Pancreas (tissue), 10 donors: Measurements from ENCODE around the gene SLC18A3. TPM values are rescaled to one million over a fixed set of nuclear protein-coding genes. Genes with fewer than 3 reads are reported as not detected.

Experiments used
- ATAC-seq, 4 donors: fragments of 200-7000 bp; cut with Tn5 transposase; one replicate each; pipeline versions ENCODE4 v1.8.0 to v1.9.1; 2020; ENCODE audit warnings: mild to moderate bottlenecking in 4 of 4, moderate library complexity in 4 of 4
- DNase-seq, 6 donors: peaks; one replicate each; pipeline ENCODE4 v3.0.0-alpha.2; 2020
- FAIRE-seq: peaks from 2 replicates; lab custom pipeline; 2012; peaks lifted over from hg19 to GRCh38; lab: Jason Lieb, UNC
- H3K27ac ChIP-seq, 4 donors: fragments of 200-600 bp; sonication (generic); 1 replicate in 3 of 4; 2 replicates in 1 of 4; pipeline versions ENCODE4 v1.5.0 to v1.8.0; 2020
- H3K27me3 ChIP-seq, 4 donors: fragments of 200-600 bp; one replicate each; pipeline ENCODE4 v1.8.0; 2021
- H3K36me3 ChIP-seq, 3 donors: fragments of 200-600 bp; sonication (generic) in 1 of 3; one replicate each; pipeline versions ENCODE4 v1.5.0 to v1.8.0; 2020 to 2021
- H3K4me1 ChIP-seq, 3 donors: fragments of 200-600 bp; one replicate each; pipeline ENCODE4 v1.8.0; 2021
- H3K4me3 ChIP-seq, 4 donors: fragments of 200-600 bp; sonication (generic) in 2 of 4; one replicate each; pipeline versions ENCODE4 v1.5.0 to v1.8.0; 2020 to 2021
- H3K9me3 ChIP-seq, 4 donors: fragments of 200-600 bp; one replicate each; pipeline ENCODE4 v1.8.0; 2021
- WGBS, 2 donors: extraction: QIAGEN DNeasy Blood & Tissue Kit; methylation state at CpG; one replicate each; pipeline ENCODE4 v1.1.7; 2013; 5-methylcytosine and 5-hydroxymethylcytosine counted together
- intact Hi-C, 3 donors: fragments of 100-400 bp; cut with DNase I; formaldehyde crosslinking; loops; one replicate each; pipeline versions ENCODE4 v1.11.1 to v1.14.2; 2022
- polyA plus RNA-seq, 2 donors: library from polyadenylated mRNA; stranded (reverse); fragments of 200-250 nt; gene quantifications; one replicate each; pipeline ENCODE4 v1.2.3, GENCODE V29; 2013
- total RNA-seq, 6 donors: library from RNA; stranded (reverse); fragmentation: NEBNext Ultra II Directional in 4 of 6; extraction: Animal tissue kit (Norgen Biotek cat#: 25700) in 4 of 6; gene quantifications; one replicate each; pipeline versions ENCODE4 v1.2.1 to v1.2.4, GENCODE V29; 2021 to 2023
- TF ChIP-seq, protein P1 (sequence below), 4 donors: fragments of 200-600 bp; sonication (generic) in 3 of 4; IDR thresholded peaks; one replicate each; pipeline versions ENCODE4 v1.5.0 to v1.8.0; 2021; ENCODE audit warnings: antibody characterized with exemption in 4 of 4
- donor health status: healthy with polysubstance abuse.
- donor health status: DM: no; HTN: no; CAD: no; lungs with moderate emphysema.
- donor health status: DM: no; HTN: no; CAD: no.
- donor health status: control.
- donor health status: control.
- donor health status: Bipolar disorder and iron deficiency.
- donor health status: DM: yes; HTN: yes; CAD: no.
- donor health status: DM: no; HTN: no; CAD: no.
- donor health status: DM: no; HTN: no; CAD: no.
- donor health status: DM: yes; HTN: yes; CAD: no.

Gene SLC18A3
- total and polyA plus RNA-seq, 8 donors = 0.09 to 0.47 TPM; not detected in 6

DNA sequence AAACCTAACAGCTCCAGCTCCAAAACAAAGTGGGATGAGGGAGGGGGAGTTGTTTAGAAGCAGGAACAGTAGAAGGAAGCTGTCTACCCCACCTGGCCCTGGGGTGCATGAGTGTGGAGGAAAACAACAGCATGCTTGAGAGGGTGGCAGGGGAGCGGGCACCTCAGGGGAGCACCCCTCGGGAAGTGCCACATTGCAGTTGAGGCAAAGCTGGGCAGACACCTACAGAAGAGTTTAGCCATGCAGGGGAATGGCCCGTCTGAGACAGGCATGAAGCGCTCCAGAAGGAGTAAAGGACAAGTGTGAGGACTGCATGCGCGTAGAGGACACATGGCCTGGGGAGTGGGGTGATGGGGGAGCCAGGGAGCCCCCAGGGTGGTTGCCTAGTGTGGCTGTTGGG is 21.9 kb downstream of the SLC18A3 start:
- H3K36me3 ChIP-seq = no peaks in the 10 kb centered on the region
- H3K27me3 ChIP-seq = no peaks in the 10 kb centered on the region
- H3K4me1 ChIP-seq = no peaks in the 10 kb centered on the region
- 77% methylated on average over 6 of the region's 6 CpGs for WGBS, 2 donors
- DNase-seq (peak in 1 of 6 donors; percentile 35), FAIRE-seq (no peak), ATAC-seq (no peak)
- intact Hi-C loops = no loop called here
- TF ChIP-seq, protein P1, sequence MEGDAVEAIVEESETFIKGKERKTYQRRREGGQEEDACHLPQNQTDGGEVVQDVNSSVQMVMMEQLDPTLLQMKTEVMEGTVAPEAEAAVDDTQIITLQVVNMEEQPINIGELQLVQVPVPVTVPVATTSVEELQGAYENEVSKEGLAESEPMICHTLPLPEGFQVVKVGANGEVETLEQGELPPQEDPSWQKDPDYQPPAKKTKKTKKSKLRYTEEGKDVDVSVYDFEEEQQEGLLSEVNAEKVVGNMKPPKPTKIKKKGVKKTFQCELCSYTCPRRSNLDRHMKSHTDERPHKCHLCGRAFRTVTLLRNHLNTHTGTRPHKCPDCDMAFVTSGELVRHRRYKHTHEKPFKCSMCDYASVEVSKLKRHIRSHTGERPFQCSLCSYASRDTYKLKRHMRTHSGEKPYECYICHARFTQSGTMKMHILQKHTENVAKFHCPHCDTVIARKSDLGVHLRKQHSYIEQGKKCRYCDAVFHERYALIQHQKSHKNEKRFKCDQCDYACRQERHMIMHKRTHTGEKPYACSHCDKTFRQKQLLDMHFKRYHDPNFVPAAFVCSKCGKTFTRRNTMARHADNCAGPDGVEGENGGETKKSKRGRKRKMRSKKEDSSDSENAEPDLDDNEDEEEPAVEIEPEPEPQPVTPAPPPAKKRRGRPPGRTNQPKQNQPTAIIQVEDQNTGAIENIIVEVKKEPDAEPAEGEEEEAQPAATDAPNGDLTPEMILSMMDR (IDR thresholded peaks at IDR 0.05) = no peak
- no peak overlapping the region for H3K27ac ChIP-seq
- no peak overlapping the region for H3K4me3 ChIP-seq
- no peaks in the 10 kb centered on the region for H3K9me3 ChIP-seq

DNA sequence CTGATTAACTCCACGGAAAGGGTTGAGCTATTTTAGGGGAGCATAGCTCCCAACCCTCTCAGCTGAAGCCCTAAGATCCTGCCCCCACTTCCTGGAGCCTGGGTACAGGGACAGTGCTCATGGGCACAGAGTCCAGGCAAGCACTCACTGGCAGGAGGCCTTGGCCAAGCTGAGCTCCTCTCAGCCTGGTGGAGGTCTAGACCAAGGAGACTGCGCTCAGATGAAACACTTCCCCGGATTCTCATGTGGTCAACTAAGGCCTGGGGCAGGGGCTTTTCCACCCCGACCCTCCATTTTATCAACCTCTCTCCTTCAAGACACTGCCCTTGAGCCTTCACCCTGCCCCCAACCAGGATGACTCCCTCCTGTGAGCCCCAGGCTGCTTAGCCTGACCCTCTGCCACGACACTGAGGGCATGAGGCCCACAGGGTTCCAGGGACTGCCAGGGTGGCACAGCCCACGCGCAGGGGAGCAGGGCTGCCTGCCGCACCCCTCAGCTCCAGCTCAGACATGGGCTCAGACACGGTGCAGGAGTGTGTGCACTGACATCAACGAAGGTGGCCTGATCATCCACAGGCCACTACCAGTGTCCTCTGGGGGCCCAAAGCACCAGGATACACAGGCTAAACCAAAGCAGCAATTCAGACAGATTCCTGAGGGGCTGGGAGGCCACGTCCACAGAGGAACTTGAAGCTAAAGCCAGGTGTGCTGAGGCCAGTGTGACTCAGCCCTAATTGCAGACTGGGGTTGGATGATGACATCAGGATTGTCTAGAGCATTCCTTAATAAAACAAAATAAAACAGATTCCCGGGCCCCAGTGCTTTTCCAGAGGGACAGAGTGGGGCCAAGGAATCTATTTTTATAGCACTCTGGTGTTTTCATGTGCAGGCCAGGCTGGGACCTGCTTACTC is 22.6 kb downstream of the SLC18A3 start:
- FAIRE-seq = no peak
- H3K36me3 ChIP-seq = no peaks in the 10 kb centered on the region
- 39% methylated on average over 12 of the region's 12 CpGs for WGBS, 2 donors
- ATAC-seq = no peak
- H3K4me3 ChIP-seq = no peak overlapping the region
- no peak overlapping the region for H3K27ac ChIP-seq
- H3K27me3 ChIP-seq = no peaks in the 10 kb centered on the region
- TF ChIP-seq, protein P1 (IDR thresholded peaks at IDR 0.05) = no peak
- intact Hi-C loops = no loop called here
- H3K4me1 ChIP-seq = no peaks in the 10 kb centered on the region
- H3K9me3 ChIP-seq = no peaks in the 10 kb centered on the region
- DNase-seq = no peak

DNA sequence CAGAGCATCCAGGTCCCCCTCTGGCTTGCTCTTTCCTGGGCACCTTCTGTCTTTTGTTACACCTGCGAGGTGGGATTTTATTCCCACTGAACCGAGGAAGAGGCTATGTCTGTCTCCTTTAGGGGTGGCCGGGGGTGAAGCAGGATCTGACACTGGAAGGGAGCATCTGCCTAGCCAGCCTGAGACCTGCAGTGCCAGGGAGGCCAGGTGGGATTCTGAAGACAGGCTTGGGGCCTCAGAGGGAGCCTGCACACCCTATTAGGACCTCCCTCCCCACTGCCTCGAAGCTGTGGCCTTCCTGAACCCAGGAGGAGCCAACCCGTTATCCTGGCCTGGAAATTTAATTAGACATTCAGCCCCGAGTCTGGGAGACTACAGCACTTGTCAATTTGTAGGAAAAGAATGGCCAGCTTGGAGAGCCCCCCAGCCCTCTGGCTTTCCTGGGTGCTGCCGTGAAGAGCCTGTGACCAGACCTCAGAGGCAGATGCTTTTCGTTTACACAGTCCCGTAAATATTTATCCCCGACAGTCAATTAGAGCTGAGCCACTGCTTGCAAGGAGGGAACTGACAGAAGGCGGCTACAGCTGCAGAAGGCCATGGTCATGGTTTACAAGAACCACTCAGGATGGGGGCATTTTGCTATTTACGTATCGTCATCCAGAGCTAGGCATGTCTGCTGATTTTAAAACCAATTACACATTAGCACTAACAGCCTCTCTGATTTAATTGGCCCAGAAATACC is 23.4 kb downstream of the SLC18A3 start:
- TF ChIP-seq, protein P1 (IDR thresholded peaks at IDR 0.05) = no peak
- Histone ChIP-seq H3K9me3 (no peaks in the 10 kb centered on the region), H3K36me3 (no peaks in the 10 kb centered on the region), H3K4me3 (no peak overlapping the region), H3K4me1 (no peaks in the 10 kb centered on the region), H3K27ac (no peak overlapping the region), H3K27me3 (no peaks in the 10 kb centered on the region)
- intact Hi-C loops = no loop called here
- ATAC-seq = peak in 2 of 4 donors; percentile 32 to 45
- 29 to 30% methylated on average over 13 of the region's 13 CpGs for WGBS, 2 donors
- FAIRE-seq = no peak
- DNase-seq = no peak

DNA sequence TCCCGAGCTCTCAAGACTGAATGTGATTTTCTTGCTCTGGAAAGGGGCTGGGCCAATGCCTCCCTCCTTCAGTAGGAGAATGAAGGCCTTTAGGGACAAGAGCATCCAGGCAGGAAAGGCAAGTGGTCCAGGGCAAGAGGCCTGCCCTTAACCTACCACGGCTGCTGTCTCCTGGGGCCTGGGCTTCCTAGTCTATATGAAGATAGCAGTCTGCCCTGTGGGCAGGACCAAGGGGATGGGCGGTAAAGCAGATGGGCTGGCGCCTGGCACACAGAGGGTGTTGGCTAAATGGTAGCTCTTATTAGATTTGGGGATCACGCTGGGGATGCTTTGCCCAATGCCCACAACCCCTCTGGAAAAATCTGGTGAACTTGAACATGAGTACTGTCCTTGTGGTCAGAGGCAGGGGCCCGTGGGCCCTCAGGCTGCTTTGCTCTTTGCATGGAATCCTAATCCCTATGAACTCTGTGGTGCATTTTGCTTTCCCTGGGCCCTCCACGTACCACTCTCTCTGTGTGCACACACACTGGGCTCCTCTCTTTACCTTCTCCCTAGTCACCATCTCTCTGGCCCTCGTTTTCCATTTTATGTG is 24.1 kb downstream of the SLC18A3 start:
- Histone ChIP-seq H3K27ac (no peak overlapping the region), H3K4me1 (no peaks in the 10 kb centered on the region), H3K36me3 (no peaks in the 10 kb centered on the region), H3K4me3 (no peak overlapping the region), H3K27me3 (no peaks in the 10 kb centered on the region), H3K9me3 (no peaks in the 10 kb centered on the region)
- ATAC-seq = no peak
- WGBS, 2 donors = 58 to 65% methylated on average over 8 of the region's 8 CpGs
- no peak for DNase-seq
- TF ChIP-seq, protein P1 (IDR thresholded peaks at IDR 0.05) = no peak
- FAIRE-seq = no peak
- intact Hi-C loops = no loop called here
